Measurements from ENCODE around the gene PPP4C.
A peak's percentile ranks its signal among the peaks of the same experiment; 100 is the strongest.

PPP4C gene

GRCh38 chr16:30091474-30092372 is 15.9 kb downstream of the PPP4C start, which contains the start of gene TBX6:
TSS of gene TBX6 (minus strand) at chr16:30091924. CDS start at chr16:30091193, 731 bp downstream.
- peak; percentile 86 to 94 for DNase-seq (ENCODE audit: low read depth in 1 of 2, low spot score in 1 of 2)
- Histone ChIP-seq H3K4me3 (replicated peaks; ENCODE audit: insufficient read depth, low read length) (peak within 1 kb of the TSS; percentile 45), H3K27ac (replicated peaks) (peak within 1 kb of the TSS; percentile 94), H3K27me3 (ENCODE audit: insufficient read depth, poor library complexity, severe bottlenecking) (no peaks in the 10 kb centered on the region)
- TF ChIP-seq POLR2AphosphoS5 (IDR thresholded peaks at IDR 0.05; ENCODE audit: low read depth) (peak; percentile 59; the same call in 1 of the 2 replicates), SPI1 (IDR thresholded peaks at IDR 0.05; ENCODE audit: borderline replicate concordance, low read depth) (0 out of 2 replicates have a peak, but pooled peaks have one; percentile 24), GABPA (IDR thresholded peaks at IDR 0.05; ENCODE audit: low read depth) (no peak), REST (IDR thresholded peaks at IDR 0.05; ENCODE audit: insufficient replicate concordance, low read depth) (no peak), CTCF (IDR thresholded peaks at IDR 0.05; ENCODE audit: insufficient read depth, low read length) (peak; percentile 72)

GRCh38 chr16:30092373-30093010 is 16.7 kb downstream of the PPP4C start:
- peak; percentile 92 to 98 for DNase-seq (ENCODE audit: low read depth in 1 of 2, low spot score in 1 of 2)
- H3K27ac ChIP-seq (replicated peaks), result peak overlapping the region; percentile 94
- peak; percentile 63 for TF ChIP-seq REST (IDR thresholded peaks at IDR 0.05; ENCODE audit: insufficient replicate concordance, low read depth)
- peak; percentile 85 for TF ChIP-seq CTCF (IDR thresholded peaks at IDR 0.05; ENCODE audit: insufficient read depth, low read length)
- peak; percentile 87; the same call in 1 of the 2 replicates for TF ChIP-seq SPI1 (IDR thresholded peaks at IDR 0.05; ENCODE audit: borderline replicate concordance, low read depth)
- peak; percentile 53 for TF ChIP-seq POLR2AphosphoS5 (IDR thresholded peaks at IDR 0.05; ENCODE audit: low read depth)
- TF ChIP-seq GABPA (IDR thresholded peaks at IDR 0.05; ENCODE audit: low read depth), result peak; percentile 36

GRCh38 chr16:30094541-30095165 is 18.9 kb downstream of the PPP4C start:
- Histone ChIP-seq H3K27ac (replicated peaks) (no peak overlapping the region), H3K4me3 (replicated peaks; ENCODE audit: insufficient read depth, low read length) (no peak overlapping the region), H3K27me3 (ENCODE audit: insufficient read depth, poor library complexity, severe bottlenecking) (no peaks in the 10 kb centered on the region)
- no peak for TF ChIP-seq CTCF (IDR thresholded peaks at IDR 0.05; ENCODE audit: insufficient read depth, low read length)
- TF ChIP-seq SPI1 (IDR thresholded peaks at IDR 0.05; ENCODE audit: borderline replicate concordance, low read depth), result no peak
- TF ChIP-seq REST (IDR thresholded peaks at IDR 0.05; ENCODE audit: insufficient replicate concordance, low read depth), result no peak
- no peak for TF ChIP-seq GABPA (IDR thresholded peaks at IDR 0.05; ENCODE audit: low read depth)
- no peak for TF ChIP-seq POLR2AphosphoS5 (IDR thresholded peaks at IDR 0.05; ENCODE audit: low read depth)
- DNase-seq (ENCODE audit: low read depth in 1 of 2, low spot score in 1 of 2), result no peak

More at GRCh38 chr16:30092373-30093010, 16.7 kb downstream of the PPP4C start:
- H3K27me3 ChIP-seq (ENCODE audit: insufficient read depth, poor library complexity, severe bottlenecking), result no peaks in the 10 kb centered on the region
- H3K4me3 ChIP-seq (replicated peaks; ENCODE audit: insufficient read depth, low read length), result peak overlapping the region; percentile 45
